AG09319 (cell line): ENCODE data around the gene MED29.
A peak's percentile ranks its signal among the peaks of the same experiment; 100 is the strongest.

Experiments used
- DNase-seq: peaks from one replicate; pipeline ENCODE4 v3.0.0-alpha.2; 2010; ENCODE audit warnings: low read depth; ENCODE audit errors: extremely low read depth
- TF ChIP-seq, protein P1 (sequence below): IDR thresholded peaks from 2 replicates; pipeline ENCODE4 v1.5.1; 2011; ENCODE audit warnings: low read depth, mild to moderate bottlenecking, inconsistent platforms, low read length, moderate library complexity

MED29 gene

DNA sequence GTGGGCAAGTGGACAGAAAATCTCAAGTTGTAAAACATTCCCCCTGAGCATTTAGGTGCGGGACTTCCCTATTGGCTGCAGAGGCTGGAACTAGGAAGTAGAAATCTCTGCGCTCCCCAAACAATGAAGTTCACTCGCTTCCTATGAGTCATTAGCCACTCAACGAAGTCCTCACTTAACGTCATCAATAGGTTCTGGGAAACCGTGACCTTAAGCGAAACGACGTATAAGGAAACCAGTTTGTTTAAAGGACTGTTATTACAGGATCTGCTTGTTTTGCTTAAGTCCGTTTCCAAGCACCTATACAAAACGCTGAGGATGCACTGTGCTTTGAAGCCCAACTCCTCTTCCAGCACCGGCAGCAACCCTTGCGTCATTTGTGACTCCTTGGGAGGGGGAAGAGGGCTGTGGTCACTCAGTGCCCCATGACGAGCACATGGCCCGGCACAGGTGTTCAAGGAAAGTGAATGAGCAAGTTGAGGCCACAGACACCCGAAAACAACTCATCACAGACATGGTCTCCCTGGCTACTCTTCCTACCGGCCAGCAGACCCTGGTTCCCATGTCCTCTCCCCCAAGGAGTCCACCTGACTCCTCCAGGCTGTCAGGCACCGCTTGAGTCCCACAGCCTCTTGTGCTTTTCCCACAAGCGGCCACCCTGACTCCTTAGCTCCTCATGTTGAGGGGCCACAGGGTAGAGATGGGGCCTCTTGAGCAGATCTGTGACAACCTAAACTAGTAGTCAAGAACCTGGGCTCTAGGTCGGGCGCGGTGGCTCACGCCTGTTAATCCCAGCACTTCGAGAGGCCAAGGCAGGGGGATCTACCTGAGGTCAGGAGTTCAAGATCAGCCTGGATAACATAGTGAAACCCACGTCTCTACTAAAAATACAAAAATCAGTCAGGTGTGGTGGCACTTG lies 39.8 kb downstream of the MED29 start:
- DNase-seq = no peak
- TF ChIP-seq, protein P1, sequence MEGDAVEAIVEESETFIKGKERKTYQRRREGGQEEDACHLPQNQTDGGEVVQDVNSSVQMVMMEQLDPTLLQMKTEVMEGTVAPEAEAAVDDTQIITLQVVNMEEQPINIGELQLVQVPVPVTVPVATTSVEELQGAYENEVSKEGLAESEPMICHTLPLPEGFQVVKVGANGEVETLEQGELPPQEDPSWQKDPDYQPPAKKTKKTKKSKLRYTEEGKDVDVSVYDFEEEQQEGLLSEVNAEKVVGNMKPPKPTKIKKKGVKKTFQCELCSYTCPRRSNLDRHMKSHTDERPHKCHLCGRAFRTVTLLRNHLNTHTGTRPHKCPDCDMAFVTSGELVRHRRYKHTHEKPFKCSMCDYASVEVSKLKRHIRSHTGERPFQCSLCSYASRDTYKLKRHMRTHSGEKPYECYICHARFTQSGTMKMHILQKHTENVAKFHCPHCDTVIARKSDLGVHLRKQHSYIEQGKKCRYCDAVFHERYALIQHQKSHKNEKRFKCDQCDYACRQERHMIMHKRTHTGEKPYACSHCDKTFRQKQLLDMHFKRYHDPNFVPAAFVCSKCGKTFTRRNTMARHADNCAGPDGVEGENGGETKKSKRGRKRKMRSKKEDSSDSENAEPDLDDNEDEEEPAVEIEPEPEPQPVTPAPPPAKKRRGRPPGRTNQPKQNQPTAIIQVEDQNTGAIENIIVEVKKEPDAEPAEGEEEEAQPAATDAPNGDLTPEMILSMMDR = no peak

DNA sequence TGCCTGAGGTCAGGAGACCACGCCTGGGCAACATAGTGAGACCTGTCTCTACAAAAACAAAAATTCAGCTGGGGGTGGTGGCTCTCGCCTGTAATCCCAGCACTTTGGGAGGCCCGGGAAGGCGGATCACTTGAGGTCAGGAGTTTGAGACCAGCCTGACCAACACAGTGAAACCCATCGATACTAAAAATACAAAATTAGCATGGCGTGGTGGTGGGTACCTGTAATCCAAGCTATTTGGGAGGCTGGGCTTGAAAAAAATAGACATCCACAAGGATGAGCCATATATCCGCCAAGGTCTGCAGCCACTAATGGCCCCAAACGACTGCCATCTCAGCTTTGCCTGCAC lies 41.5 kb downstream of the MED29 start:
- TF ChIP-seq, protein P1 = no peak
- DNase-seq = no peak

DNA sequence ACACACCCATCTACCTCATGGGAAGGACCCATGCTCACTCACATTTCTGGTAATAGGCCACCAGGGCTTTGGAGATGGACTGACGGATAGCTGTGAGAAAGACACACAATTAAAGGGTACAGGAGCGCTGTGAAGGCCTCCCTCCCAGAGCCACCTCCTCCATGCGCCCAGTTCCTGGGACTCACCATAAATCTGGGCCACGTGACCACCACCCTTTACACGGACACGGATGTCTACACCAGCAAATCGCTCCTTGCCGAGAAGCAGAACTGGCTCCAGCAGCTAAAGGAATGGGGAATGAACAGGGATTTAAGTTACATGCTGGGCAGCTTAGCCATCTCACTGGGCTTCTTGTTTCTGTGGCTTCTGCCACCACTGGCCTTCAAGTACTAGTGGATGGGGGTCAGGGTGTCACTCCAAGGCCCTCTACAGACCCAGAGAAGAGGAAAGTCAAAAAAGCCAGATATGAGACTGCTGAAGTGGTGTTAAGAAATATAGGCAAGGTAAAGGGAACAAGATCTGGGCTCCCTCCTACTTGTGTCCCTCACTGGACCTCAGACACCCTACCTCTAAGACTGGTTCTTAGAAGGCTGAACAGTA lies 42.4 kb downstream of the MED29 start:
- no peak for DNase-seq
- TF ChIP-seq, protein P1 = no peak

DNA sequence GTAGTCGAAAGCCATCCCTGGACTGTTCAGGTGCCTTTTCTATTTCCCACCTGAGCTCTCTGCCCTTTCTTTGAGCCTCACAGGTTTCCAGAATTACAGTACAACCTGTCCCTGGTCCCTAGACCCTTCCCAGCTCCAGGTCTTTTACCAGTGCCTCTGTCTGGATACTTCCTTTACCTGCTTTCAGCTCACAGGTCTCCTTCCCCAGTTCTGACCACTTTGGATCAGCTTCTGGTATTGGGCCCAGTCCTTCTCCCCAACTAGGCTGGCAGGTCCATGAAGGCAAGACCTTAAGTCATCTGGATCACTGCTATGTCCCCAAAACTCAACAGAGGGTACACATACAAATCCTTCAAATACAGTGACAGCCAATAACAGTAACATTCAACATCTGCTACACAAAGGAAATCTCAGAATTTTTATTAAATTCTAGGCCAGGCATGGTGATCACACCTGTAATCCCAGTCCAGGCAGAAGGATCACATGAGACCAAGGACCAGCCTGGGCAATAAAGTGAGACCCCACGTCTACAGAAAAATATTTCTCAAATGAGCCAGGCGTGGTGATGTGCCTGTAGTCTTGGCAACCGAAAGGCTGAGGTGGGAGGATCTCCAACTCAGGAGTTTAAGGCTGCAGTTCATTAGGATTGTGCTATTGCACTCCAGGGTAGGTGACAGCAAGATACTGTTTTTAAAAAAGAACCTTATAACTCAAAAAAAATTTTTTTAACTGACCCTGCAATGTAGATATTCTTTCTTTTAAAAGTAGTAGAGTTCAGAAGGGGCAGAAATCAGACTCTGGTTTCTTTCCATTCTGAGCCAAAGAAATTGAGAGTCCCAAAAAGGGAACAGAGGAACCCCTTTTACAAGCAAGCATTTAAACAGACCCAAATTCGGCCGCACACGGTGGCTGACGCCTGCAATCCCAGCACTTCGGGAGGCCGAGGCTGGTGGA lies 43.2 kb downstream of the MED29 start:
- DNase-seq = no peak
- TF ChIP-seq, protein P1 = no peak

DNA sequence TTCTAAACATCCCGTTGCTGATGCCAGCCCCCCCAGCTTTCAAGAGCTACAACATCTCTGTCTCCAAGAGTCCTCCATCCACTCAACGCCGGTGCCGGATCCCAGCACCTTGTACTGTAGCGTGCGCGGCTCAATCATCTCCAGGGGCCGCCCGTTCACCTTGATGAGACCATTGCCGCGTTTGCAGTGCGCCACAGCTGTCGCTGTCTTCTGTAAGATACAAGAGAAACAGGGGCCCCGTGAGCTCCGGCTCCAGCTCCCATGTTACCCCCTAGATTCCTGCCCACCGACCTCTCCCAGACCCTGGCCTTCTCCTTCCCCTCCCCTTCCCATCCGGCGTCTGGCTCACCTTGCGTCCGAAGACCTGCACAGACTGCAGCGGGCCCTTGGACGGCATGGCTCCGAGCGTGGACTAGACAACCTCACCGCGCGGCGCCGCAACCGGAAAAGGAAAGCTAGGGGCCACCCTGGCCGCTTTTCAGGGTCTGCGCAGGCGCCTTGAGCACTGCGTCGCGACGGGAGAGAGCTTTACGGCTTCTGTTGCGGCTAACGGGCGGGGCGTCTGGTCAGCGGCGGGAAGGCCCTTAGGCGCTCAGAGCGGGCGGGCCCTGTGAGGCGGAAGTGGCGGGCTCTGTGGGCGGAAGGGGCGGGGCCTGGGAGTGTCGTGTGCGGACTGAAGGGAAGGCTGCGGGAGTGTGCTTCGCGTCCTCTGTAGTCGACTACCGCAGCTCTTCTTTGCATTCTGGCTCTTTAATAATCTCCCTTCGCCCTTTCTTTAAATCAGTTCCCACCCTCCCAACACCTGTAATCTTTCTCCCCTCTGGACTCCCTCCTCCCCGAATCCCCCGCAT lies 44.5 kb downstream of the MED29 start, which contains the start of gene RPS16:
RPS16 (minus strand) TSS at position 451 of the 851 bp plus-strand sequence; CDS start at position 397, 54 bp downstream.
- TF ChIP-seq, protein P1 = no peak
- peak; percentile 94 for DNase-seq

DNA sequence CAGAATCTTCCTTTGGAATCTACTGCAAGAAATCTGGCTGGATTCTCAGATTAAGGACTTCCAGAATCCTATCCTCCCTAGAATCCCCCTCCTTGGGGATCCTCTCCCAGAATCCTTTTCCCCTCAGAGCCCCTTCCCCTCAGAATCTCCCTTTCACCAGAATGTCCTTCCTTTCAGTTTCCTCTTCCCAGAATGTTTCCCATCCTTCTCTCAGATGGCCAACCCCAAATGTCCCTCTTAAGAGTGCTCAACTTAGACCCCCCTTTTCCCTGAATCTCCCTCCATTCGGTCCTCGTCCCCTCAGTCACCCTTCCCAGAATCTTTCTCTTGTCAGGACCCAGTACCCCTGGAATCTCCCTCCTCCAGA lies 45.2 kb downstream of the MED29 start:
- TF ChIP-seq, protein P1 = no peak
- DNase-seq = no peak
